ENCODE results near the gene TMEM150B.

The TMEM150B gene

DNA sequence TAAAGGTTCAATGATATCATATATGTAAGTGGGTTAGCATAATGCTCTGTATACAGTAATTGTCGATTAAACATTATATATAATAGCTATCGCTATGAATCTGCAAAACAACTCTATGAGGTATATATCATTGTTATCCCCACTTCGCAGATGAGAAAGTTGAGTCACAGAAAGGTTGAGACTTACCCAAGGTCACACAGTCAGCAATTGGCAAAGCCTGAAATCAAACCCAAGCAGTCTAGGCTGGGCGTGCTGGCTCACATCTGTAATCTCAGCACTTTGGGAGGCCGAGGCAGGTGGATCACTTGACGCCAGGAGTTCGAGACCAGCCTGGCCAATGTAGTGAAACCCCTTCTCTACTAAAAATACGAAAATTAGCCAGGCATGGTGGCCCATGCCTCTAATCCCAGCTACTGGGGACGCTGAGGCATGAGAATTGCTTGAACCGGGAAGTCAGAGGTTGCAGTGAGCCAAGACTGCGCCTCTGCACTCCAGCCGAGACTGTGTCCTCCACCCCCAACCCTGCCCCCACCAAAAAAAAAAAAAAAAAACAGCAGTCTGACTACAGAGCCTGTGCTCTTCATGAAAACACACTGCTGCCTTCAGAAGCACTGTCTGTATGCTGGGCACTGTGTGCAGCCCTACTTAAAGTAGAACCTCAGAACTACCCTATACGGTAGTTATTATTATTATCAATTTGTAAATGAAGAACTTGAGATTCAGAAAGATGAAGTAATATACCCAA lies 46.6 kb downstream of the TMEM150B start:
- no peak for DNase-seq (ENCODE audit: low spot score)

DNA sequence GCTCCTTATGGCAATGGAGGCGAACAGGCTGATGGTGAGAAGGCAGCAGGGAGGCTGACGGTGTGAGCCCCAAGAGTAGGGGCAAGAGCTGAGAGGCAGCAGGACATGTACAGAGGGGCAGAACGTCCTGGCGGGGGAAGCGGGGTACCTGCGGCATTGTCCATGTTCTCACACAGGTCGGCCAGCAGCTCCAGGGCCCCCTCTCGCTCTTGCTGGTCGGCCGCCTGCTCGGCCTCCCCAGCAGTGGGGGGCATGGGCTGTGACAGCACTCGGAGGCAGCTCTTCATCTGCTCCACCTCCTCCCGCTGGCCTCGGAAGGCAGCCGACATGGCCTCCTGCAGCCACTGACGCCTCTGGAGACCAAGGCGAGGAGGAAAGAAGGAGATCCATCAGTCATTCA lies 47.6 kb downstream of the TMEM150B start:
- no peak for DNase-seq (ENCODE audit: low spot score)

DNA sequence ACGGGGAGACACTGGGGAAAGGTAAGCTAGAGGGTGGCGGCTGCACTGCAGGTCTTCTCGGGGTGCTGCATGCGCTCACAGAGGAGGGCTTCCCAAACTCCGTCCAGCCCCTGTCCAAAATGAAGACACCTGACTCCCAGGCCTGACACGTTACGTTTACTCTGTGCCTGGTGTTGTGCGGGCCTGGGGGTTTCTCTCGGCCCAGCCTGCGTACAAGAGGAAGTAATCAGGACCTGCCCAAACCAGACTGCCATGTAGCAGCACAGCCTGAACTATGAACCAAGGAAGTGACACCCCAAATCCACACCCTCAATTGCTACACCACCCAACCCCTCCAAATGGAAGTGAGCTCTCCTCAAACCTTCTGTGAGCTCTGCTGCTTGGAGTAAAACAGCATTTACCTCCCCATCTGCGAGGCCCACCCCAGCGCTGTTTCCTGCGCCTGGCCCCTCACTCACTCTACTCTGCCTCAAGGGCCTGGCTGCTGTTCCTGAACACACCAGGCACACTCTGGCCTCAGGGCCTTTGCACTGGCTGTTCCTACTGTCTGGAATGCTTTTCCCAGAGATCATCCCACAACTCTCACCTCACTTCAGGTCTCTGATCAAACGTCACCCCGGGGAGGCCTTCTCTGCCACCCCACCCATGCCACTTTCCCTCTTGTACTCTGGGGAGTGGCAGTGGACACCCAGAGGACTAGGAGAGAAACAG lies 48.3 kb downstream of the TMEM150B start:
- no peak for DNase-seq (ENCODE audit: low spot score)

DNA sequence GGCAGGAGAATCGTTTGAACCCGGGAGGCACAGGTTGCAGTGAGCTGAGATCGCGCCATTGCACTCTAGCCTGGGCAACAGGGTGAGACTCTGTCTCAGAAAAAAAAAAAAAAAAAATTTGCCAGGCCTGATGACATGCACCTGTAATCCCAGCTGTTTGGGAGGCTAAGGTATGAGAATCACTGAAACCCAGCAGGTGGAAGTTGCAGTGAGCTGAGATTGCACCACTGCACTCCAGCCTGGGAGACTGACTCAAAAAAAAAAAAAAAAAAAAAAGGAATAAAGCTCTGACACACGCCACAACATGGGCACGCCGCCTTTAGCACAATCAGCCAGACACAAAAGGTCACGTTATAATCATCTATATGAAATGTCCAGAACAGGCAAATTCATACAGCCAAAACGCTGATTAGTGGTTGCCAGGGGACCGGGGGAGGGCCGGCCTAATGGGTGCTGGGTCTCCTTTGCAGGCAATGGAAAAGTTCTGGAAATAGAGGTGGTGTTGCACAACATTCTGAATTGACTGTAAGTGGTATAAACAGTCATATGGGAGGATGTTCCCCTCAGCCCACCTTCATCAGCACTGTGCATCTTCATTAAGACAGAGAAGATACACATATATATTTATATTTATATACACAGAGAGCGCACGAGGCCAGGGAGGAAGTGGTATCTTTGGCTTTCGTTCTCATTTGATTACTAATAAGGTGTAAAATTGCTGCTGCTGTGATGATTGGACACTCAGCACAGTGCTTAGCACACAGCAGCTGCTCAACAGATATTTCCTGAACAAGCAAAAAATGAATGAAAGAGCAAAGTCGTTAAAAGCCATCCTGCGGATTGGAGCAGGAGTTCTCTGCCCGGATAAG lies 49.1 kb downstream of the TMEM150B start:
- no peak for DNase-seq (ENCODE audit: low spot score)

DNA sequence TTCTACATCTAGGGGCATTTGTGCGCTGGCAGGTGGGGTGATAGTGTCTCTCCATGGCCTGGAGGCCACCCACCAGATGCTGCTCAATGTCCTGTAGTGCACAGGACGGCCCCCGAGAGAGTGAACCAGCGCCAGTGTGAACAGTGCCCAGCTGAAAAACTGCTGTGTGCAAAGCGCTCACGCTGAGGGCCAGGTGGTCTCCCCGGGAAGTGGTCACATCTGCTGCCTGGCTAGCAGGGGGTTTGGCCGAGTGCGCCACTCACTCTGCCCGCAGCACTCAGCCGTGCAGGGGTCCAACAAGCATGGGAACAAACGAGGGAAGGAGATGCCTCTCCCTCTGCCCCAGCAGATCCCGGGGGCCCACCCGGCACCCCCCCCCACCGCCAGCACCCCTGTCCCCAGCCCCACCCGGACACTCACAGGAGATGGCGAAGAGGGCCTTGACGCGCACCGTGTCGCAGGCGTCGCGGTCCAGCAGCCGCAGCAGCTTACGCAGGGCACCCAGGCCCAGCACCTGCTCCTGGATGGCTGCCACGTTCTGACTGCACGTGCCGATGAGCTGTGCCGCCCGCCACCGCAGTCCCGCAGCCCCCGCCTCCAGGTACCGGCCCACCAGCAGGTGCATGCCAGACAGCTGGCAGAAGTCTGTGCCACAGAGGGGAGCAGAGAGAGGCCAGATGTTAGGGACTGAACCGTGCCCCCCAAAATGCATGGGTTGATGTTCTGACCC lies 51.0 kb downstream of the TMEM150B start:
- no peak for DNase-seq (ENCODE audit: low spot score)

DNA sequence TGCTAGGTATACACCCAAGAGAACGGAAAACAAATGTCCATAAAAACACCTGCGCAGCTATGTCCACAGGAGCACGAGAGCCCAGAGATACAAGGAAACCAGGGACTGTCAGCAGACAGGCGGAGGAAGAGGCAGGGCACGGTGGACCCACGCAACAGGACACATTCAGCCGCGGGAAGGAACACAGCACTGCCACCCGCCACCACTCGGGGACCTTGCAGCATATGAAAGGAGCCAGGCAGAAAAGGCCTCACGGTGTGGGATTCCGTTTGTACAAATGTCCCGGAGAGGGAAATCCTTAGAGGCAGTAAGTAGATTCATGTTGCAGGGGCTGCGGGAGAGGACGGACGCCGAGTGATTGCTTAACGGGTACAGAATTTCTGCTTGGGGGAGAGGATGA lies 53.0 kb downstream of the TMEM150B start:
- DNase-seq (ENCODE audit: low spot score) = no peak

DNA sequence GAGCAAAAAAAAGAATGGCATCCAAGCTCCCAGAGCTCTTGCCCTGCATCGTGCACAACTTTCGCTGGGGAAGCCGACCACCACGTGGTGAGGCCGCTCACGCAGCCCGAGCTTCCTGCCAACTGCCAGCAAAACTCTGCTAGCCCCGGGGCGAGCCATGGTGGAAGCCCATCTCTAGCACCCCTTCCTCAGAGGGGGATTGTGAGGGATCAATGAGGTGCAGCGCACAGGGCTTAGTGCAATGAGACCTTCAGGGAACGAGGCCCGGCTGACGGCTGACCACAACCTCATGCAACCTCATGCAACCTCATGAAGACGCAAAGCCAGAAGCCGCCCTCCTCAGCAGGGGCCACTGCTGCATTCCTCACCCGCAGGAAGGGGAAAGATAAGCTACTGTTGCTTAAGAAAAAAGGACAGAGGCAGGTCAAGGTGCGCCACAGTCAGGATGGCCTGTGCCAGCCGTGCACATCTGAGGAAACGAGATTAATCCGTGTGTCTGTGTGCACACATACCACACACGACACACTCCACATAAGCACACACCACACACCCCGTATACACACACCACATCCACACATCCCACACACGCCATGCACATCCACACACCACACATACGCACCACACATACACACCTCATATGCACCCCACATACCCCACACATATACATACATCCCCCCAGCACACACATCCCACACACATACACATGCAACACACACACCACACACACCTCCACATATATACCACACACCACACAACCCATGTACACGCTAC lies 54.8 kb downstream of the TMEM150B start:
- no peak for DNase-seq (ENCODE audit: low spot score)

DNA sequence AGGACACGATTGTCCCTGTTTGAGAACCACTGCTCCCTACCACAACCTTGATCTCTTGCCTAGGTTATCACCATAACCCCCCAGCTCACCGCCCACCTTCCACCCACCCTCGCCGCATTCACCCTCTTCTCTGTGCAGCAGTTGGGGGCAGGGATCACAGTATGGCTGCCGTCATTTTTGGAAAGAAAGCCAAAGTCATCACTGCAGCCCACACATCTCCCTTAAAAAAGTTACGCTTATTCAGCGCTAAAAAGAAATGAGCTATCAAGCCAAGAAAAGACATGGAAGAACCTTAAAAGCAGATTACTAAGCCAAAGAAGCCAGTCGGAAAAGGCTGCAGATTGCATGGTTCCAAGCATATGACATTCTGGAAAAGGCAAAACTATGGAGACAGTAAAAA lies 55.8 kb downstream of the TMEM150B start:
- no peak for DNase-seq (ENCODE audit: low spot score)

DNA sequence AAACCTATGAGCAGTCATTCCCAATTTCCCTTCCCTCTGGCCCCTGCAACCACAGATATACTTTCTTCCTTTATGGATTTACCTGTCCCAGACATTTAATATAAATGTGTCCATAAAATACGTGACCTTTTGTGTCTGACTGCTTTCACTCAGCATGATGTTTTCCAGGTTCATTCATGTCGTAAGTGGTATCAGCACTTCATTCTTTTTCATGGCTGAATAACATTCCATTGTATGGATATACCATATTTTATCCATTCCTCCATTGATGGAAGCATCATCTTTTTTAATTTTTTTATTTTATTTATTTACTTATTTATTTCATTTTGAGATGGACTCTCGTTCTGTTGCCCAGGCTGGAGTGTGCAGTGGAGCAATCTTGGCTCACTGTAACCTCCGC lies 58.3 kb downstream of the TMEM150B start:
- DNase-seq (ENCODE audit: low spot score) = no peak

DNA sequence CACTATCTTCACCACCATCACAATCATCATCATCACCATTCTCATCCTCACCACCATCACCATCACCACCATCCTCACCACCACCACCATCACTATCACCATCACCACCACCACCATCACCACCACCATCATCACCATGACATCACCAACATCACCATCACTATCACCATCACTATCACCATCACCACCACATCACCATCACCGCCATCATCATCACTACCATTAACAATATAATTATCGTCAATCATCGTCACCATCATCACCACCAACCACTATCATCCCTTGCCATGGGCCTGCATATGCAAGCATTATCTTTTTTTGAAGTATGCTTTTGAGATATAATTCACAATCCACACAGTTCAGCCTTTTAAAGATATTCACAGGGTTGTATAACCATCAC lies 58.7 kb downstream of the TMEM150B start:
- DNase-seq (ENCODE audit: low spot score) = no peak

DNA sequence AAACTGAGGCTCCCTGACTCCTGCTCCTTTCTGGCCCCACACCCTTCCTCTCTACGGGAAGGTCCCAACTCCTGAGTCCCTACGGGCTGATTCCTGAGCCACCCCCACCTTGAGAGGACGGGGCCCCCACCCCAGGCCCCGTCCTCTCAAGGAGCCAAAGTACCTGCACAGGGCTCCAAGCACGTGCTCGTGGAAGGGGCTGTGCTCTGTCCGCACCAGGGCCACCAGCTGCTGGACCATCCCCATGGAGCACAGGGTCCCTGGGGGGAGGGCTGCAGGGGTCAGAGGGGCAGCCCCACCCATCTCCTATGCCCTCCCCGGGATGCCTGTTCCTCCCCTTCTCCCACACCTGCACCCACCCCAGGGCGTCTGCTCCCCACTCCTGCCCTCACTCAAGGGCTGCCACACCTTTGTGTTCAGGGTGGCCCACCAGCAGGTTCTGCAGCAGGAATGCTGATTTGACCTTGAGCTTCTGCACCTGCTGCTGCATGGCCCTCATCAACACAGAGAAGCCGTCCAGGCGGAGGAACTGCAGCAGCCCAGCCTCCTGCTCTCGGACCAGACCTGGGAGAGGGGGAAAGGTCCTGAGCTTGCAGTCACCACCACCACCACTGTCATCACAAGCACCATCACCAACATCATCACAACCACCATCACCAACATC lies 59.3 kb downstream of the TMEM150B start:
- no peak for DNase-seq (ENCODE audit: low spot score)

DNA sequence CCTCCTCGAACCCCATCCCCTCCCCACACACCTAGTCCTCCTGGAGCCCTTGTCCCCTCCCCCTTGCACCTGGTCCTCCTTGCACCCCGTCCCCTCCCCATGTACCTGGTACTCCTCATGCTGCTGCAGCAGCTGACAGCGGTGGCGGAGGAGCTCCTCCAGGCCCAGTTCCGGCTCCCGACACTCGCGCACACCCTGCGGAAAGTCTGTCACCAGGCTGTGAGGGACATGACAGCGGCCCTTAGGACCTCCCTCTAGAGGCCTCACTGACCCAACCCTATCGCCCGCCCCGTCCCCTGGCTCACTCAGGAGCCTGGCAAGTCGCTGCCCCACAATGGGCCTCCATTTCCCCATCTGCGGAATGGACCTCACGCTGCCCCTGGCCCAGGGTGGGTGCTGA lies 60.0 kb downstream of the TMEM150B start:
- no peak for DNase-seq (ENCODE audit: low spot score)

DNA sequence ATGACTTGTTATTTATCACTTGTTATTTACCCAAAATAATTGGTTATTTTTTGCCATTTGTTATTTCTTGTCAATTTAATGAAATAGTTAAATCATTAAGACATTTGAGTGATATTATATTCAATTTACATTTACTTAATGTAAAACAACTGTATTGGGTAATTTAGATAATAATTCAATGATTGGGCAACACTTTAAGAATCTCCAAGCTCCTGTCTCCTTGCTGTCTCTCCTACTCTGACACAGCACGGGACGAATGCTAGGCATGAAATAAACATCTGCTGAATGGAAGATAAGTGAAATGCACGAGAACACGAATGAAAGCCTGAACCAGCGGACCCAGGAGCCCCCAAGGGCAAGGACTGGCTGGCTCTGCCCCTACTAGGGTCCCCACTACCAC lies 60.6 kb downstream of the TMEM150B start:
- DNase-seq (ENCODE audit: low spot score) = no peak

Measured in HuH-7.5 (cell line).